ENCODE data around the gene KDM7A. TPM values are rescaled to one million over a fixed set of nuclear protein-coding genes. Genes with fewer than 3 reads are reported as not detected.

KDM7A gene
- total RNA-seq, 1 experiment from 2014 or later, result 11.7 TPM

- CTCF ChIA-PET, result no interaction called here
- Histone ChIP-seq H3K4me3 (ENCODE audit: low read depth, low read length, poor library complexity, severe bottlenecking) (no peak overlapping the region), H3K4me1 (ENCODE audit: insufficient read depth, low read length, poor library complexity, severe bottlenecking) (no peaks in the 10 kb centered on the region), H3K36me3 (ENCODE audit: insufficient read depth, low read length, poor library complexity, severe bottlenecking) (no peaks in the 10 kb centered on the region), H3K9me3 (ENCODE audit: low read depth, low read length, poor library complexity, severe bottlenecking) (no peaks in the 10 kb centered on the region), H3K27ac (ENCODE audit: low read depth, low read length, poor library complexity, severe bottlenecking) (no peak overlapping the region), H3K27me3 (replicated peaks; ENCODE audit: insufficient read depth, low read depth, low read length, poor library complexity) (no peaks in the 10 kb centered on the region)
- intact Hi-C loops (cut with micrococcal nuclease; ENCODE audit: unreplicated experiment), result no loop called here
- no TSS peak for BruUV-seq (replicated peaks)
- POLR2A ChIA-PET (ENCODE audit: low non-redundant PET), result no interaction called here
- TF ChIP-seq EZH2 (IDR thresholded peaks at IDR 0.05; ENCODE audit: borderline replicate concordance, low read depth, low read length, poor library complexity, severe bottlenecking) (no peak), CTCF (conservative IDR thresholded peaks at IDR 0.05; ENCODE audit: low read depth, low read length) (no peak)
- no peak for DNase-seq (ENCODE audit: low spot score)
These were observed 37.4 kb upstream of the KDM7A start for GRCh38 chr7:140214075-140214684.

GRCh38 chr7:140213684-140214074 lies 36.9 kb upstream of the KDM7A start:
- Histone ChIP-seq H3K36me3 (ENCODE audit: insufficient read depth, low read length, poor library complexity, severe bottlenecking) (no peaks in the 10 kb centered on the region), H3K27ac (ENCODE audit: low read depth, low read length, poor library complexity, severe bottlenecking) (no peak overlapping the region), H3K27me3 (replicated peaks; ENCODE audit: insufficient read depth, low read depth, low read length, poor library complexity) (no peaks in the 10 kb centered on the region), H3K4me3 (ENCODE audit: low read depth, low read length, poor library complexity, severe bottlenecking) (no peak overlapping the region), H3K9me3 (ENCODE audit: low read depth, low read length, poor library complexity, severe bottlenecking) (no peaks in the 10 kb centered on the region), H3K4me1 (ENCODE audit: insufficient read depth, low read length, poor library complexity, severe bottlenecking) (no peaks in the 10 kb centered on the region)
- CTCF ChIA-PET, result no interaction called here
- TF ChIP-seq EZH2 (IDR thresholded peaks at IDR 0.05; ENCODE audit: borderline replicate concordance, low read depth, low read length, poor library complexity, severe bottlenecking) (no peak), CTCF (conservative IDR thresholded peaks at IDR 0.05; ENCODE audit: low read depth, low read length) (no peak)
- BruUV-seq (replicated peaks), result no TSS peak
- POLR2A ChIA-PET (ENCODE audit: low non-redundant PET), result no interaction called here
- intact Hi-C loops (cut with micrococcal nuclease; ENCODE audit: unreplicated experiment), result no loop called here
- no peak for DNase-seq (ENCODE audit: low spot score)

GRCh38 chr7:140212100-140212881 lies 35.5 kb upstream of the KDM7A start:
- no peaks in the 10 kb centered on the region for H3K36me3 ChIP-seq (ENCODE audit: insufficient read depth, low read length, poor library complexity, severe bottlenecking)
- H3K4me1 ChIP-seq (ENCODE audit: insufficient read depth, low read length, poor library complexity, severe bottlenecking), result no peaks in the 10 kb centered on the region
- no peaks in the 10 kb centered on the region for H3K27me3 ChIP-seq (replicated peaks; ENCODE audit: insufficient read depth, low read depth, low read length, poor library complexity)
- ChIA-PET POLR2A (ENCODE audit: low non-redundant PET) (no interaction called here), CTCF (no interaction called here)
- no peak for TF ChIP-seq CTCF (conservative IDR thresholded peaks at IDR 0.05; ENCODE audit: low read depth, low read length)
- TF ChIP-seq EZH2 (IDR thresholded peaks at IDR 0.05; ENCODE audit: borderline replicate concordance, low read depth, low read length, poor library complexity, severe bottlenecking), result no peak
- no peak overlapping the region for H3K4me3 ChIP-seq (ENCODE audit: low read depth, low read length, poor library complexity, severe bottlenecking)
- no TSS peak for BruUV-seq (replicated peaks)
- H3K27ac ChIP-seq (ENCODE audit: low read depth, low read length, poor library complexity, severe bottlenecking), result no peak overlapping the region
- no peaks in the 10 kb centered on the region for H3K9me3 ChIP-seq (ENCODE audit: low read depth, low read length, poor library complexity, severe bottlenecking)
- no peak for DNase-seq (ENCODE audit: low spot score)
- intact Hi-C loops (cut with micrococcal nuclease; ENCODE audit: unreplicated experiment), result no loop called here
